MM.1S (cell line): ENCODE results near the gene TPBGL.

ENCODE experiments used
- CTCF ChIP-seq: fragments of 300-600 bp; sonication (generic); IDR thresholded peaks from 2 replicates; pipeline ENCODE4 v1.5.1; 2016; ENCODE audit warnings: antibody characterized with exemption, low read length, mixed read lengths
- EZH2 ChIP-seq: fragments of 300-600 bp; sonication (generic); optimal IDR thresholded peaks from 2 replicates; pipeline ENCODE3; 2017; ENCODE audit warnings: low read depth, mild to moderate bottlenecking, antibody characterized with exemption, low read length, mixed read lengths

GRCh38 chr11:75223954-75224643, 16.5 kb upstream of the TPBGL start:
- TF ChIP-seq CTCF (no peak), EZH2 (no peak)
